A549 (cell line): ENCODE results near the gene ZNF709.
"Not testable (repeated sequence)": the region's sequence is repeated elsewhere in the genome, so short reads cannot be mapped to it uniquely, and the experiment has no call there.

Experiments used
- CEBPB ChIP-seq, 2 experiments: fragments of >200 bp in 1 of 2; sonication (Bioruptor Twin) in 1 of 2; formaldehyde crosslinking in 1 of 2; IDR thresholded peaks; 2 replicates each; pipeline ENCODE4 v1.6.1; 2012 to 2016
- CTCF ChIP-seq: fragments of >200 bp; sonication (Bioruptor Twin); formaldehyde crosslinking; IDR thresholded peaks from 3 replicates; pipeline ENCODE4 v1.5.1; 2016
- EP300 ChIP-seq, 2 experiments: fragments of >200 bp; sonication (Bioruptor Twin); formaldehyde crosslinking; IDR thresholded peaks; 2 replicates in 1 of 2; 3 replicates in 1 of 2; pipeline ENCODE4 v1.6.1; 2016 to 2017
- HDAC2 ChIP-seq: fragments of 200-600 bp; sonication (generic); IDR thresholded peaks from 2 replicates; pipeline ENCODE4 v1.6.1; 2016
- HOXA7 ChIP-seq: fragments of 250-450 bp; sonication (Bioruptor Pico); IDR thresholded peaks from 2 replicates; pipeline ENCODE4 v1.5.0; 2020; ENCODE audit warnings: mild to moderate bottlenecking, moderate library complexity
- MYC ChIP-seq: IDR thresholded peaks from 2 replicates; pipeline ENCODE4 v1.6.1; 2012; ENCODE audit warnings: mild to moderate bottlenecking, inconsistent platforms, low read length, improper control_type of control experiment, borderline replicate concordance
- NFE2L2 ChIP-seq: fragments of 150-350 bp; conservative IDR thresholded peaks from 2 replicates; pipeline ENCODE4 v1.6.1; 2014; ENCODE audit warnings: low read length
- PBX3 ChIP-seq: IDR thresholded peaks from 2 replicates; pipeline ENCODE4 v1.6.1; 2012
- POLR2A ChIP-seq: IDR thresholded peaks from 2 replicates; pipeline ENCODE4 v1.6.1; 2012; ENCODE audit warnings: mild to moderate bottlenecking, low read length
- REST ChIP-seq: fragments of 200-600 bp; sonication (generic); IDR thresholded peaks from 2 replicates; pipeline ENCODE4 v1.6.1; 2016; ENCODE audit warnings: antibody characterized with exemption, mild to moderate bottlenecking, moderate library complexity
- RFX5 ChIP-seq: fragments of 450-650 bp; IDR thresholded peaks from 2 replicates; pipeline ENCODE4 v1.7.1; 2014; ENCODE audit warnings: antibody characterized with exemption, mild to moderate bottlenecking, moderate library complexity
- ZFP36 ChIP-seq: fragments of 450-650 bp; IDR thresholded peaks from 2 replicates; pipeline ENCODE4 v1.6.1; 2014; ENCODE audit warnings: borderline replicate concordance; ENCODE audit not compliant: partially characterized antibody

- not testable (repeated sequence) for TF ChIP-seq HDAC2; CTCF; REST; EP300 (IDR thresholded peaks at IDR 0.05); CEBPB (IDR thresholded peaks at IDR 0.05); MYC; PBX3; RFX5; POLR2A; NFE2L2; ZFP36; HOXA7 (CRISPR knock-in tag)
These were observed 53.8 kb downstream of the ZNF709 start for GRCh38 chr19:12430726-12431299.
